SH-SY5Y (cell line): ENCODE data around the gene PRR22.

Source experiments
- GATA2 ChIP-seq: IDR thresholded peaks from 2 replicates; pipeline ENCODE4 v1.6.1; 2011; ENCODE audit warnings: mild to moderate bottlenecking, low read depth, low read length
- GATA3 ChIP-seq: IDR thresholded peaks from 2 replicates; pipeline ENCODE4 v1.6.1; 2011; ENCODE audit warnings: low read depth, mild to moderate bottlenecking, low read length, moderate library complexity

DNA sequence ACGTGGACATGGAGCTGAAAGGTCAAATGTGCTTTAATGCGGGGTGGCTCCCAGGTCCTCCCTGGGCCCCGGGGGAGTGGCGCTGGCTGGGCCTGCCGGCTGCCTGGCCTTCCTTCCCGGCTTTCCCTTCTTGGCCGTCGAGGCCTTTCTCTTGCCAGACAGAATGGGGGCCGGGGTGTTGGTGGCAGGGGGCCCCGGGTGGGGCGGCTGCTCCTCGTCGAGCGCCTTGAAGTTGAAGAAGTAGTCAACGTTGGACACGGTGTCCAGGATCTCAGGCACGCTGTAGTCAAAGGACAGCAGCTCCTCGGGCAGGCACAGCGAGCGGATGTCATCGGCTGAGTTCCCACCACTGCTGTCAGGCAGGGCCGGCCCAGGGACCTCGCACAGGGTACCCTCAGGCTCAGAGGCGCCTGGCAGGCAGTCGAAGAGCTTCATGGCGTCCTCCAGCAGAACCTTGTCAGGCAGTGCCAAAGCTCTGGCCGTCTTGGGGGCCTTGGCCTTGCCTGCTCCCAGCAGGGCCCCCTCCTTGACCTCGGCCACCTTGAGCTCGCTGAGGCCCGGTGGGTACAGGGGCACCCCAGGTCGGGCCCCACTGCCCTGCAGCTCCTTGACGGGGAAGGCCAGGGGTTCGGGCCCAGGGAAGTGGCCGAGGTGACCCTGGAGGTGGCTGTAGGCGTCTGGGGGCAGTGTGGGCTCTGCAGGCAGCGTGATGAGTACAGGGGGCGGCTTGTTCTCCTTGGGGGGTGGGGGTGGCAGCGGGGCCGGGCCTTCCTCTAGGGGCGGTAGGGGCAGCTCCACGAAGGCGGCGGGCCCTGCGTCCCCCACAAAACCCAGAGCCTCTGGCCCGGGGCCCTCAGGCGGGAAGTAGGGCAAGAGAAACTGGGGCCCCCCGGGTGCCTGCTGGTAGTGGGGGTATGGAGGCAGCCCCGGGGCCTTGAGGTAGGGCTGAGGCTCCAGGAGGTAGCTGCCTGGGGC, 1.3 kb downstream of the PRR22 start:
- no peak for TF ChIP-seq GATA2
- TF ChIP-seq GATA3, result no peak
